ENCODE measurements around the gene MPP1.
"Not testable (repeated sequence)": the region's sequence is repeated elsewhere in the genome, so short reads cannot be mapped to it uniquely, and the experiment has no call there.

MPP1 gene

DNA sequence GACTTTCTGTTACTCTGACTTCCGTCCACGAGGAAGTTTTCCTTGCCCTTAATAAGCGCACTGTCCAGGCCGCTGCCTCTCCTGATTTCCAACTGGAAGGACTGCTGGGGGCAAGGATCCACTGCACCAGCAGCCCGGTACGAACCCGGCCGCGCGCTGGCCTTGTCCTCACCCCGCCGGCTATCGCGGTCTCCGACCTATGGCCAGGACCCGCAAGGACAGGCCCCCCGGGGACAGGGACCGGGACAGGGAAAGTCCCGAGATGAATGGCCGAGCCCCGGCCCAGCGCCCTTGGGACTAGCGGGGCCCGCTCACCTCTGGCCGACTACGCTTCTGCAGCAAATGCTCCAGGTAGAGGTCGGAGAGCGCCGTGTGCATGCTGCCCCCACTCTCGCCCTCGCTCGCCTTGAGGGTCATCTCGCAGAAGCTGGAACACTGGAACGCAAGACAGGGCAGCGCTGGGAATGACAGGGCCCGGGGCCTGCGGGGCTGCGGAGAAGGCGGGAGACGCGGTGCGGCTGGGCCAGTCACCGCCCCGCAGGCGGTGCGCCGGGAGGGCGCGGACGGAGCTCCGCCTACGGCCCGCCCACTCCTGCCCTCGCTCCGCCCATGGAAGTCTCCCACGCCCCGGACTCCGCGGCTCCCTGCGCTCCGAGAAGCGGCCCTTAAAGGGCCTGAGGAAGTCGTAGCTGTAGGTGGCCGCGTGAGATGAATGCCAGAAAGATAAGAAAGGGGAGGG is at the start of gene MPP1:
Gene MPP1, minus strand, starts transcription at position 529 of the 739 bp plus-strand sequence. Its CDS starts 112 bp downstream, at position 417.
- peak; percentile 62 for DNase-seq (ENCODE audit: low read depth)

DNA sequence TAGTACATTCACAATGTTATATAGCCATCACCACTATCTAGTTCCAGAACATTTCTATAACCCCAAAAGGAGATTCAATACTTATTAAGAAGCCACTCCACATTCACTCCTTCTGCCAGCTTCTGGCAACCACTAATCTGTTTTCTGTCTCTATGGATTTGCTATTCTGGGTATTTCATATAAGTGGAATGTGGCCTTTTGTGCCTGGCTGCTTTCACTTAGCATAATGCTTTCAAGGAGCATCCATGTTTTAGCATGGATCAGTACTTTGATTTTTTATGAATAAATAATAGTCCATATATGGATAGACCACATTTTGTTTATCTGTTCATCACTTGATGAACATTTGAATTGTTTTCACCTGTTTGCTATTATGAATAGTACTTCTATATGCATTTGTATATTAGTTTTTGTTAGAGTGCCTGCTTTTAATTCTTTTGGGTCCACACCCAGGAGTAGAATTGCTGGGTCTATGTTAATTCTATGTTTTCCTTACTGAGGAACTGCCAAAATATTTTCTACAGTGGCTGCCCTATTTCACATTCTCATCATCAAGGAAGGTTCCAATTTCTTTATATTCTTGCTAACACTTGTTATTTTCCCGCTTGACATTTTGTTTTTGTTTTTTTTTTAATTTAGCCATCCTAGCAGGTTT is 45.8 kb upstream of the MPP1 start:
- no peak for DNase-seq (ENCODE audit: low read depth)

DNA sequence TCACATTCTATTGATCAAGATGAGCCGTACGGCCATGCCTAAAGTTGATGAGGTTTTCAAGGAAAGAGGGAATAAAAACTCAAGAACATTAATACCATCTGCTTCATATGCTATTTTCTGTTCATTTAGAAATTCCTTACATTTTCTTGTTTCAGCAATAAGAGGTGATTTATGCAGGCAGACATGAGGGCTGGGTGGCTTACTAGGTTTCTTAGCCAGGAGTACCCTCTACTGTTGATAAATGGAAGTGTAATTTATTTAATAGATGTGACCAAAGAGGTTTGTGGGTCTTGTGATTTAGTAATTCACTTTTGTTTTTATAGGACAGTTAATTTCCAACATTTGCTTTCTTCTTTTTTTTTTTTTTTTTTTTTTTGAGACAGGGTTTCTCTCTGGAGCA is 35.6 kb upstream of the MPP1 start:
- no peak for DNase-seq (ENCODE audit: low read depth)

GRCh38 chrX:154836163-154836562 is 30.9 kb upstream of the MPP1 start:
- DNase-seq (ENCODE audit: low read depth) = no peak

- no peak for DNase-seq (ENCODE audit: low read depth)
These were observed 29.3 kb upstream of the MPP1 start, which contains the start of gene SMIM9 for GRCh38 chrX:154834562-154834961. Gene SMIM9 (minus strand): TSS chrX:154834662. CDS start chrX:154830856, 3,806 bp downstream.

DNA sequence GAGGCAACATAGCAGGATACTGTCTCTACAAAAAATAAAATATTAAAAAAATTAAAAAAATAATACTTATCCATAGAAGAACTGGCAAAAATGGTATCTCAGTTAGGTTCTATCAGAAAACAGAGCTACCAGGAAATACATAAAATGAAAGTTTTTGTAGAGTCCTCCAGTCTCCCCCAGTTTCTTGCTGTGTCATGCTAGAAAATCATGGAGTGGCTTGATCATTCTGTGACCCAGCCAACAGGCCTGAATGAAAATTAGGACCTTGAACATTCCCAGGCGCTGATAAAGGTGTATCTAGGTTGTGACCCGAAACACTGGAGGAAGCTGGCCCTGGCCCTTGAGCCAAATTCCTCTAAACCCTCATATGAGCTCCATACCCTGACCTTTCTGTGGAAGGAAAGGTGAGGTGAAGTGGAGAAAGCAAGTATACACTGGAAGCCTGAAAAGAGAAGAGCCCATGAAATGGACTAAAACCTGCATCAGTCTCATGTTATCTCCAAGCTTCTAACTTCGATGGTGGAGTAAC is 28.5 kb upstream of the MPP1 start:
- DNase-seq (ENCODE audit: low read depth) = no peak

DNA sequence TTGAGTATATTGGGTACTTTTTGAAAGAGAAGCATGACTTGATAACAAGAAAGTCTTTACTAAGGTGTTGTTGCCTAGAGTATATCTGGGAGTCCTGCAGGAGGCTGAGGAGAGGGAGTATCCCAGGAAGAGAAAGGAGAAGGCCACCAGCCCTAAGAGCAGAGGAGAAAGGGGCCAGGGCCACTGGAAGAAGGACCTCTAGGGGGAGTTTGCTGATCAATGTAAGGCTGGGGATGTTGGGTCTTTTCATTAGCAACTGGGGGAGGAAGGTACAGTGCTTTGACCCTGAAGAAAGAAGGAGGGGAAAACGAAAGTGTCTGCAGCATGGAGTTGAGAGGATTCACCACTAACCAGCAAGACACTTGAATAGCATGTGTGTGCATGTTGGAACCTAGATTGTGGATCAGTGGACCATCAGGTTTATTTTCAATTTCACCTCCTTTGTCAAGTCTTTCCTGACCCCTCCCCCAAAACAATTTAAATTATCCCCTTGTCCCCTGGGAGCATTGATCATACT is 24.7 kb upstream of the MPP1 start:
- no peak for DNase-seq (ENCODE audit: low read depth)

DNA sequence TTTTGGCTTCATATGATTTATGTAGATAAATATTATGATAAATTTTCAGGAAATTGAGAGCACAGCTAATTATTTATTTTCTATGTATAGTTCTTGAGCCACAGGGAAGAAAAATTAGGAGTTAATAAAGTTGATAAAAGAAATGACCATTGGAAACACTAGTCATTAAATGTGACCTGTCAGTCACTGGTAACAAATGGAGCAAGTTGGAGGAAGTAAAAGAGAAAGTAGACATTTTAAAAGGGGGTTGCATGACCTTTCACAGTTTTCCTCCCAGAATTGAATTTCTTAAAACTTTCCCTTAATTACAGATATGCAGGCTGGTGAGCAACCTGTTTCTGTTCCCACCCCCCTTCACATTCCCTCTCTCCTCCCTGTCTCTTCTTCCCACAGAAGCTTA is 23.8 kb upstream of the MPP1 start:
- no peak for DNase-seq (ENCODE audit: low read depth)

DNA sequence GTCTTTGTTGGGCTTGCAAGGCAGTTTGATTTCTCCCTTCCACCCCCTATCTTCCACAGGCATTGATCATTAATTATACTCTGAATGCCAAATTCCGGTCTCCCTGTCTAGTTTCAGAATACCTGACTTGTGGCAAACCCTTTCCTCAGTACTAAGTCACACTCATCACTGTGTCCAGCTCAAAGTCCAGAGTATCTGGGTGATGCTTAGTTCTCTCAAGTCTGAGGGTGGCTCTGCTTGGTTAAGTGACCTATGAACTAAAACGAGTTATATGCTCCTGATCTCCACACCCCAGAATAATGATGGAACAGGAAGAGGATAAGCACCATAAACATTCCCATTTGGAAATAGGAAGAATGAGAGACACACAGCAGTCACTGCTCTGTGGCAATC is 22.7 kb upstream of the MPP1 start:
- DNase-seq (ENCODE audit: low read depth) = no peak

GRCh38 chrX:154827194-154828015 is 22.1 kb upstream of the MPP1 start:
- no peak for DNase-seq (ENCODE audit: low read depth)

GRCh38 chrX:154825586-154825985 is 20.3 kb upstream of the MPP1 start:
- not testable (repeated sequence) for DNase-seq (ENCODE audit: low read depth)

DNA sequence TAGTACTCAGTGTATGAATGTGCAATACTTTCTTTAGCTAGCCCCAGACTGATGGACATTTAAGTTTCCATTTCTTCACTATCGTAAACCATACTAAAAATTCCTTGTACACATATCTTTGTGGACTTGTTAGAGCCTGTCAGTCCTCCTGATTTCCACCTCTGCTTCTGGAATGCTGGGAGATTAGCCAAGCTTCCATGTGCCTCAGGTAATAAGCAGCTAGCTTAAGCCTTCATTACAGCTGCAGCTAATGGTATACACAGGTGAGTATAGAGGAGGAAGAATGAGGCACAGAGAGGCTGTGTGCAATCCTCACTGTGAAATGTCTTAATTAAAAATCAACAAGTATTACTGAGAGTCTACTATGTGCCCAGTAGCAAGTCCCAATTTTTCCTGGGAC is 19.4 kb upstream of the MPP1 start:
- no peak for DNase-seq (ENCODE audit: low read depth)

DNA sequence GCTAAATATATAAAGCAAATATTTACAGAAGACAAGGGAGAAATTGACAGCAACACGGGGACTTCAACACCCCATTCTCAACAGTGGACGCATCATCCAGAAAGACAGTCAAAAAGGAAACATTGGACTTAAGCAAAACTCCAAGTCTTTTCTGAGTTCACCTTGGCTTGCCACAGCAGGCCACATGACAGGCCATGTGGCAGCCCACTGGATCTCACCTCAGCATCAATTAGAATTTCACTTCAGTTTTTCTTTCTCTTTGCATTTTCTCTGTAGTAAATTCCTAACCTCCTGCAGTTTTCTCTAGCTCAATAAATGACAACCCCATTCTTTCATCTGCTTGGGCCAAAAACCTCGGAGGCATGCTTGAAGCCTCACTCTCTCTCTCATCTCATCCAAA is 16.7 kb upstream of the MPP1 start:
- DNase-seq (ENCODE audit: low read depth) = no peak

- no peak for DNase-seq (ENCODE audit: low read depth)
These were observed 16.2 kb upstream of the MPP1 start for GRCh38 chrX:154821523-154821922.

- no peak for DNase-seq (ENCODE audit: low read depth)
These were observed 14.6 kb upstream of the MPP1 start for GRCh38 chrX:154819771-154820341.

DNA sequence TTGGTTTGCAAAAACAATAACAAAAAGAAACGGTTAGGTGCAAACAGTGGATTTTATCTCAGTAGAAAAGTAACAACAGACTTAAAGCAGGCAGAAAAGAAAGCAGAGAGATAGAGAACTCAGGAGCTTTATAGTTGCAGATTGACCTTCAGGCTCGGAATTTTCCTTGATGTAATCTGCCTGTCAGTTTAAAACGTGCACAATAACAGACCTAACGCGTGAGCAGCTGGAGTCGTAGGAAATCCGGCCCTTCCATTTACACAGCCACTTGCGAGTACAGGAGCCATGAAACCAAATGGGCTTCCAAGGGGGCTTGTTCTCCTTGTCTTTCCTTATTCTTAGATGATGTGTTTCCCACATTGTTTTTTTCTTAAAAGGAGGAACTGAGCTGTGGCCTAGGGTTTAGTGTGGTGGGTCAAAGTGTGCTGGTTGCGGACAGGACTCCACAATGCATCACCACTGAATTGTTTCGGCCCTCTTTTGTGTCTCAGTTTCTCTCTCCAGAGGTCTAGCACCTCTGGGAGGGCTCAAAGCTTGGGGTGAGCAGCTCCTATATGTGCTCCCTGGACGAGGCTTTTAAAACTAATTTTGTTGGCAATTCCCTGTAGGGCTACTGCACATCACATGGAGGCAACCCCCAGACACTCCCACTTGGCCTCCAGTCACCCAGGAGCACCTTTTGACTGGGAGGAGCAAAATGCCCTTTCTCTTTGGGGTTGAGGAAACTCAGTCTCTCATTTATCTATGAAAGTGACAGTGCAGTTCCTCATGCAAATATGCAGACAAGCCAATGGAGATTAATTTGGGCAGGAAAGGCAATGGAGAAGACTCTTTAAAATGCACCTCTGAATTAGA is 13.9 kb upstream of the MPP1 start:
- DNase-seq (ENCODE audit: low read depth) = no peak

DNA sequence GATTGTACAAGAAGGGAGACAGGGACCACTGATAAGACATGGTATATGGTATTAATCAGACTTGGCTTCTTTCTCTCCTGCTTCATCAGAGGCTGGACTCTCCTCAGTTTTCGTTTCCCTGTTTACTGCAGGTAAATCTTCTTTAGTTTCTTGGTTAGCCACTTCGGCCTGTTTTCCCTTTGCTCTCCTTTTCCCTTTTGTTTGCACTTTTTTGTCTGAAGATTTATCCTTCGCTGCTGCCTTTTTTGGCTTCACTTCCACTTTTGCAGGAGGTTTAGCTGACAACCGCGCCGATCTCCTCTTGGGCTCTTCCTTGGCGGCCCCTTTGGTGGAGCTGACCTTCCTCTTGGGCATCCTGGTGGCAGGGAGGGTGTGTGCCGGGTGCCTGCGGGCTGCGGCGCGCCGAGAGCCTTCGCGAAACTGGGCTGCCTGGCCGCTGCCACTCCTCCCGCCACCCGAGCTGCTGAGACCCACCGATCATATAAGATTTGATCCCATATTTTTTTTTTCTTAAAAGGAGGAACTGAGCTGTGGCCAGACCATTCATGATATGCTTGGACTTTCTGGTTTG is 11.8 kb upstream of the MPP1 start:
- DNase-seq (ENCODE audit: low read depth) = not testable (repeated sequence)

GRCh38 chrX:154816326-154816898 is 11.1 kb upstream of the MPP1 start:
- DNase-seq (ENCODE audit: low read depth) = not testable (repeated sequence)

GRCh38 chrX:154815274-154815818 is 10.1 kb upstream of the MPP1 start:
- no peak for DNase-seq (ENCODE audit: low read depth)

DNA sequence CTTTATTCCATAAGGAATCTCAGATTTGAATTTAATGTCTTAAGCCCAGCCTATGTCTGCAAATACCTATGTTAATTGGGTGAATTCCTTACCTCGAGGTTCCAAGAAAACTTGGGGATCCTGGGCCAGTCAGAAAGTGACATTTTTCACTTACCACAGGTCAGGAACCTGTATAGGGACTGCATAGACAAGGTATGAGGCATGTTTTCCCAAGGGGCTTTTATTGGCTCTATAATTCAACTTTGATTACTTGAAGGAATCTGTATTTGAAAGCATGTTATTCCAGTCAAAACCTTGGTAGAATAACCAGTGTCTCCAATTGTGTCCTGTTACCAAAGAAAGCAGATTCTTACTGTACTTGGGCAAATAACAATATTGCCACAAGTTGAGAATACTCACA is 8.5 kb upstream of the MPP1 start:
- no peak for DNase-seq (ENCODE audit: low read depth)
